Stimulated activated CD4-positive, alpha-beta T cell treated with anti-CD3 and anti-CD28 coated beads, Interleukin-1b, Interleukin-23, amount 100 ng/mL, for 24 hours (primary cell): ENCODE data around the gene VWA7.
A peak's percentile ranks its signal among the peaks of the same experiment; 100 is the strongest.

Experiments used
- DNase-seq, 4 experiments: peaks; one replicate each; pipeline ENCODE4 v3.0.0-alpha.2; 2020; ENCODE audit warnings: low read depth in 4 of 4, low spot score in 1 of 4

VWA7 gene

GRCh38 chr6:31779908-31780307, 2.8 kb upstream of the VWA7 start:
- no peak for DNase-seq

DNA sequence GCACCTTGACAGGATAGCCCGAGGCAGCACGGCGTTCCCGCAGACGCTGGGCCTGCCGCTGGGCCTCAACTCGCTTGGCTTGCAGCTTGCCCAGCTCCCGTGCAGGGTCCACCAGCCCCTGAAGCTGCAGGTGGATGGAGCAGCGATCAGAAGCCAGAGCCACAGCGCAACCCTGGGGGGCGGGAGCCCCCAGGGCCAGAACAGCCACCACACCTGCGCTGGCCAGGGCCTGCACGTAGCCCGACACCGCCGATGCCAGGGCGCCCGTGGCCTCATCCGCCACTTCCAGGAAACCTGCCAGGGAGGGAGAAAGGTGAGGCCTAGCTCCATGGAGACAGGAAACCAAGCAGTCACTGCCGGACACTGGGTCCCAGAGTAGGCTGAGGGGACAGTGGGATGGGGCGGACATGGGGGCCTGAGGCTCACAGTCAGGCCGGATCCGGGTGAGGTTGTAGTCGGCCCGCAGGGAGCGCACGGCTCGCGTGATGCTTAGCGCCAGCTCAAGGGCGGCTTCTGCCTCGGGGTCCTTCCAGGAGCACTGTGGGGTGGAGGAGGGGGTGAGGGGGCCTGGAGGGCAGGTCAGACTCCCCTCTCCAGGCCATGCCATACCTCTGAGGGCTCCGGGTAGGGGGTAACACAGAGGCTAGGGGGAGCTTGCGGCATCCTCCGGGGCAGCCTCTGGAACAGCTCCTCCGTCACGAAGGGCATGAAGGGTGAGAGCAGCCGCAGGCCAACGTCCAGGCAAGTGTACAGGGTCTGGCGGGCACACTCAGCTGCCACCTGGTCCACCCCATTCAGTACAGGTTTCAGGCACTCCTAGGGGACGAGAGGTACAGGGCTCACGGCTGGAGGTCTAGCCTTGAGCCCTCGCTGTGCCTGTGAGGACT, 2.1 kb upstream of the VWA7 start:
- DNase-seq, result no peak

GRCh38 chr6:31778193-31778592, 1.1 kb upstream of the VWA7 start:
- DNase-seq, result no peak

- no peak for DNase-seq
These were observed 531 bp upstream of the VWA7 start for GRCh38 chr6:31777667-31778050.

DNA sequence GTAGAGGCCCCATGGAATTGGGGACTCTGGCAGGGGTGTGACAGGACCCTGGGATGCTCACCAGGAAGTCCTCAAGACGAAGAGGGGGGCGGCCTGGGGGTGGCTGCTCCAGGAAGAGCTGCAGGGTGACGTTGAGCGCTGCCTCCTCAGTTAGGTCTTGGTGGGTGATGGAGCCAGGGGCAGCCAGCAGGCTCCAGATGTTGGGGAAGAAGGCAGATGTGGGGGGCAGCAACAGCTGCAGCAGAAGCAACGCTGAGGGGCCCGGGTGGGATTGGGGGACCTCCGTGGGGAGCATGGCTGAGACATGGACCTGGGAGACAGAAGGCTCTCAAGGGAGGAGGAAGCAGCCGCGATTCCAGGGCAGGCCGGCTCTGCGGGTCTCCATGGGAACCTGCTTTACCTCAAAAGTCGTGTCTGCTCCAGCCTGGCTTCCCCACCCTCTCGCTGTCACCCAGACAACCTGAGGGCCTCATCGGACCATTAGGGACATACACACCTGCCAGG, 591 bp downstream of the VWA7 start:
- DNase-seq, result no peak

DNA sequence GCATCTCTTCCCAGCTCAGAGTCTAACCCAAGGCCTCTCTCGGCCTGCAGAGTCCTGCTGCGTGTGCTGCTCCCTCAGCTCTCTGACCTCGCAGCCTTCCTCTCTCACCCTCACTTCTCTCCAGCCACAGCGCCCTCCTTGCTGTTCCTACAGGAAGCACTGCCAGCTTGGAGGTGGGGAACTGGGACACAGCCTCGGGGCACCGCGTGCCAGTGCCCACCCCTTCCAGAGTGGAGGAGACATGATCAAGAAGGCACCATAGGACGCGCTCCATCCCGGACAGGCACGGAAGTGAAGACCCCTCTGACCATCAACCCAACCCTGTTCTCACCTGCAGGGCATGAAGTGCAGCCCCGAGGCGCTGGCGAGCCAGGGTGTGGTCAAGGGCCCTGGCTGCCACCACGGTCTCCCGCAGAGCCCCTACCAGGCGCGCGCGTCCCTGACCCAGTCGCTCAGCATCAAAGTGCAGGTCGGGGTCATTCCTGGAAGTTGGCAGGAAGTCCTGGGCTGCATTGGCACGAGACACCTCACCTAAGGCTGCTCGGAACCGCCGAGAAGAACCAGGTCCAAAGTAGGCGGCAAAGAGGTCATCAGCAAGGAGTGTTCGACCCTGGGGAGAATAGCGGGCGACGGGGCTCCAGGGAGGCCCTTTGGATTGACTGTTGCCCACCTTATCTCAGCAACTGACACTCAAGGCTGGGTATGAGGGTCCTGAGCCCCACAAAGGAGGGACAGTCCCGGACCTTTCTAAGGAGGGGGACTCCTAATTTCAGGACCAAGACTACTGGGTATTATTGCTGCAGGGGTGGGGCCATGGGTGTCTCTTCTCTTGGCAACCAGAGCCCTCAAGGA, 1.3 kb downstream of the VWA7 start:
- no peak for DNase-seq

DNA sequence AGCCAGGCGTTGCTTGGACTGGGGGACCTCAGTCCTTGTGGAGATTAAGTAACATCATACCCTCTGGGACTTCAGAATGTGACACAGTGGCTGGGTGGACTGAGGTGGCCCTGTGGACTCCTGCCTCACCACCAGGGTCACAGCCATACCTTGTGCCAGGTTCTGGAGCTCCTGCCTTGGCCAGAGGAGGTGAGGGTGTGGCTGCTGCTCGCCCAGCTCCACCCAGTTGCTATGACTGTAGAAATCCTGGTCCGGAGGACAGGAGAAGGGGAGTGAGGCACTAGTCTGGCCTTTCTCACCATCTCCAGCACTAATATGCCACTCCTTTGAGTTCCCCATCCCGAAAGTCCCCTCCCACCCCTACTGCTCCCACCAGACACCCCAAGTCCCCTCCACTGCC, 1.9 kb downstream of the VWA7 start:
- DNase-seq, result no peak

- no peak for DNase-seq
These were observed 5.2 kb downstream of the VWA7 start for GRCh38 chr6:31771992-31772358.

GRCh38 chr6:31770860-31771259, 6.3 kb downstream of the VWA7 start:
- no peak for DNase-seq

DNA sequence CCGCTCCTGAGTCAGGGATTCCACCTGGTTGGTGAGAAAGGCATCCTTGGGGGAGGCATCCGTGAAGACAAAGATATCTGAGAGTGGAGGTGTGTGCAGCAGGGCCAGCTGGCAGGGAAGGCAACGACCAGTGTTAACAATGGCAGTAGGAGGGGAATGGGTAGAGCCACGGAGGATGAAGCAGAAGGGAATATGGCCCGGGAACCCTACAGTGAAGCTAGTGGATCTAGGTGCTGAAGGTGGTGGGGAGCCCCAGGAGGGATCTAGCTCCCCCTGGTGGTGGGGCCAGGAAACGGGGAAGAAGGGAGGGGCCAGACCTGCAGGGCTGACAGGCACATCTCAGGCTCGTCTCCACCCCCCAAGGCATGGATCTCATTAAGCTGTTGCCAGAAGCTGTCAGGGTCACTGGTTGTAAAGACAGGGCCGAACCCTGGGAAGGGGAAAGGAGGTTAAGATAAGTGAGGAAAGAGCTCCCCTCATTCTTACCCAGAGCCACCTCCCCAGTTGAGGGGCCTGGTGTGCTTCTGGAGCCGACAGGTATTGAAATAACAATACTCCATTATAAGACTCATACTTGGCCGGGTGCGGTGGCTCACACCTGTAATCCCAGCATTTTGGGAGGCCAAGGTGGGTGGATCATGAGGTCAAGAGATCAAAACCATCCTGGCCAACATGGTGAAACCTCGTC, 7.3 kb downstream of the VWA7 start:
- DNase-seq, result peak; percentile 45 to 75 (median 62)

DNA sequence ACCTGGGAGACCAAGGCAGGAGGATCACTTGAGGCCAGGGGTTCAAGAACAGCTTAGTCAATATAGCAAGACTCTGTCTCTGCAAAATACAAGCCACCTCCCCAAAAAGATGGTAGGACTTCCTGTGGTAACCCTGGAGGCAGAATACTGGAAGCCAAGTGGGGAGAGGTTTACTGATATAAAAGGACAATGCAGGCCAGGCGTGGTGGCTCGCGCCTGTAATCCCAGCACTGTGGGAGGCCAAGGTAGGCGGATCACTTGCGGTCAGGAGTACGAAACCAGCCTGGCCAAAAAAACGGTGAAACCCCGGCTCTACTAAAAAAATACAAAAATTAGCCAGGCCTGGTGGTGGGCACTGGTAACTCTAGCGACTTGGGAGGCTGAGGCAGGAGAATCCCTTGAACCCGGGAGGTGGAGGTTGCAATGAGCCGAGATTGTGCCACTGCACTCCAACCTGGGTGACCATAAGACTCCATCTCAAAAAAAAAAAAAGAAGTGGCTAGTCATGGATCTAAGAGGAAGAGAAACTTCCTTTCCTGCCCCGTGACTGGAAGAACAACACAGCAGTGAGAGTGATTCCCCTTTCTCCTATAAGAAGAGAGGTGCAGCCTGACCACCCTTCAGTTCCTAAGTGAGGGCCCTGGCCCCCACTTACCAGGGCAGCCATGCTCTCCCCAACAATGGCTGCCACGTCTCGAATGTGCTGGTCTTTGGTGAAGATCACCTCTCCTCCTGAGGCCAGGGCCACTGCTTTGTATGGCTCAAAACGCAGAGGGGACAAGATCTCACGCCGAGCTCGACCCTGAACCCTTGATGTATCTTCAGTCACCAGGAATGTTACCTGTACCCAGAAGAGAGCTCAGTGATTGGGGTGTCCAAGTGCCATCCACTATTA, 8.5 kb downstream of the VWA7 start:
- no peak for DNase-seq

DNA sequence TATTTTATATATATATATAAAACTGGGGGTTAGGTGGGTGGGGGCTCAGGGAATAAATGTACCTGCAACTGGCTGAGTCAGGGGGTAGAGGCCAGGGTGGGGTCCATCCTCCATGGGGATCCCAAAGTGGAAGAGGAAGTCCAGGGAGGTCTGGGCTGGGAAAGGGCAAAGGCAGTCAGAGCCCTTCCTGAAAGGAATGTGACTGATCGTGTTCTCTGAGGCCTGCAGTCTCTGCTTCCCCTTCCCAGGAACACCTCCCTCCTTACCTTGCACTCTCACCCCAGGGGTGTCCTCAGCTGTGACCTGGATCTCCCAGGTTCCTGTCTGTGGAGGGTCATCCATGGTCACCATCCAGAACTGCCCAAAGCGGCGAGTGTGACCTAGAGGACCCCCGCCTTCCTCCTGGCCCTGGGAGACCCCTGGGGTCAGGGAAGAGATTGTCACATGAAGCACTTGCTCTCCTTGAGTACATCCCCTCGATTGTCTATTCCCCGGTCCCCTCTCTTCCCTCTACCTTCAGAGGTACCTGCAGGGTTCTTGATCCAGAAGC, 10.0 kb downstream of the VWA7 start:
- no peak for DNase-seq

DNA sequence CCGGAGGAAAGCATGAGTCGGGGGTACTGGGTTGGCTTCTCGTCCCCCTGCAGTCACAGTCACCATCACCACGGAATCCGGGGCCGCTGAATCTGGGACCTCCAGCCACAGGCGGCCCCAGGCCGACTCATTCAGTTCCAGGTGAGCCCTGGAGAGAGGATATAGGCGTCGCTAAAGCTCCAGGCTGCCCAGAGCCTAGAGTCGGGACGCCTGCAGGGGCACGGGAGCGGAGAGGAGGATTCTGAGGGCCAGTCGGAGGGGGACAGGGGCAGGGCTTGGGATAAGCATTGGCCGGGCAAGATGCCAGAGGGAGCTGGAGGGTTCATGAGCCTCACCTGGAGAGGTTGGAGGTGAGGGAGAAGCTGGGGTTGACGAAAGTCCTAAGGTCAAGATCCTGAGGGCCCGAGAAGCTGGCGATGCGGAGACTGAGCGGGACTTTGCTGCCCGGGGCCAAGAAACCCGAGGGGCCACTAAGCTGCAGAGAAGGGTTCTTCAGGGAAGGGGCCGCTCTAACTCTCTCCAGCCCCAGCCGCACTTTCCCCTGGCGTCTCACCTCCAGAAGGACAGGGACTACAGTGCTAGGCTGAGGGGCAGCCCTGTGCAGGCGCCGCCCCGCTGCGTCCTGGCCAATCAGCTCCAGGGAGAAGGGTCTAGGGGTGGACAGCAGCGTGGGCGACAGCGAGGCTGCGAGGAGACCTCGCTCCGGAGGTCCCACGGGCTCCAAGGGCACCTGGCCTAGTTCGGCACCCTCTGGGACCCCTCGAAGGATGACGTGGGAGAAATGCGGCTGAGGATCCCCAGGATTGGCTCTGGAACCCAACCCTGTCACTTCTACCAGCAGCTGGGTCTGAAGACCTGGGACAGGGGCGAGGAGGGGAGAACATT, 11.0 kb downstream of the VWA7 start:
- DNase-seq, result no peak

DNA sequence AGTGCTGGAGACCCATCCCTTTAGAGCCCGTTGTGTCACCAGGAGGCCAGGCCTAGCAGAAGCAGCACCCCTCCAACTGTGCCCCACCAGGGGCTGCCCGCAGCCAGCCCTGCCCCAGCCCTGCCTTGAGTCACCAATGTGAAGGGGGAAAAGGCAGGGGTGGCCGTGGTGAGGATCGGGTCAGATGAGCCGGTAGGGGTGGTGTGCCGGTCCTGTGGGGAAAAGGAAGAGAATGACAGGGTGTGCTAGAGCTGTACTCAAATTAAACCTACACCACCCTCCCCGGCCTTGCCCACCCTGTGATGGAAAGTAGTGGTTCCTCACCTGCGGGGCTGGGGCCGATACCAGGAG, 11.6 kb downstream of the VWA7 start:
- no peak for DNase-seq

GRCh38 chr6:31764198-31764597, 12.9 kb downstream of the VWA7 start:
- no peak for DNase-seq

DNA sequence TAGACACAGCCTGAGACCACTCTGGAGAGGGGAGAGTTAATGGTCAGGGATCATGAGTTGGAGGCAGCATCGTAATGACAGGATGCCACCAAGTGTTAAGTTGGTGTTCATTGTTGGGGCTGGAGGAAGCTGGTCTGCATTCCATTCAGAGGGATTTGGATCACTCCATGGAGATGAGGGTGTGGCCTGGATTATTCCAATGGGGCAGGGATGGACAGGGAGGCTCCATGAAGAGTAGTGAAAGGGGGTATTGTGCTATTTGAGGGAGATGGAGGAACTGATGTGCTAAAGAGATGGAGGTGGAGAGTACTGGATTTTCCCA, 13.5 kb downstream of the VWA7 start:
- no peak for DNase-seq

GRCh38 chr6:31762878-31763618, 14.1 kb downstream of the VWA7 start:
- DNase-seq, result no peak

GRCh38 chr6:31762356-31762755, 14.8 kb downstream of the VWA7 start, which contains the start of gene SAPCD1:
TSS of gene SAPCD1 (plus strand) at chr6:31762656. CDS start at chr6:31763055, 399 bp downstream.
- DNase-seq, result no peak

- no peak for DNase-seq
These were observed 15.8 kb downstream of the VWA7 start for GRCh38 chr6:31761343-31761742.
